Liver (tissue), 9 donors: ENCODE results near the gene PKP1. TPM values are rescaled to one million over a fixed set of nuclear protein-coding genes. Genes with fewer than 3 reads are reported as not detected.
"Not testable (repeated sequence)": the region's sequence is repeated elsewhere in the genome, so short reads cannot be mapped to it uniquely, and the experiment has no call there.

Experiments
- DNase-seq: peaks from one replicate; pipeline ENCODE4 v3.0.0-alpha.2; 2017; ENCODE audit warnings: low spot score
- H3K27ac ChIP-seq, 2 donors: one replicate each; pipeline ENCODE4 v1.7.0; 2013; ENCODE audit warnings: inconsistent platforms in 2 of 2, low read length in 2 of 2, control low read depth in 1 of 2, low read depth in 1 of 2, mild to moderate bottlenecking in 1 of 2
- H3K27me3 ChIP-seq, 4 donors: one replicate each; pipeline versions ENCODE4 v1.6.1 to v1.7.0; 2013; ENCODE audit warnings: low read length in 3 of 4, inconsistent platforms in 1 of 4, mild to moderate bottlenecking in 1 of 4, moderate library complexity in 1 of 4; ENCODE audit not compliant: control insufficient read depth in 4 of 4, insufficient read depth in 4 of 4
- H3K36me3 ChIP-seq, 4 donors: one replicate each; pipeline versions ENCODE4 v1.6.1 to v1.7.0; 2013; ENCODE audit warnings: low read length in 3 of 4, mild to moderate bottlenecking in 3 of 4, low read depth in 1 of 4, moderate library complexity in 1 of 4; ENCODE audit not compliant: control insufficient read depth in 4 of 4, insufficient read depth in 3 of 4
- H3K4me1 ChIP-seq, 4 donors: one replicate each; pipeline versions ENCODE4 v1.6.1 to v1.7.0; 2013; ENCODE audit warnings: low read length in 3 of 4, mild to moderate bottlenecking in 3 of 4, moderate library complexity in 1 of 4; ENCODE audit not compliant: control insufficient read depth in 4 of 4, insufficient read depth in 4 of 4
- H3K4me3 ChIP-seq, 3 donors: one replicate each; pipeline versions ENCODE4 v1.6.1 to v1.7.0; 2013; ENCODE audit warnings: low read length in 3 of 3, control low read depth in 1 of 3, low read depth in 1 of 3, mild to moderate bottlenecking in 1 of 3
- H3K9ac ChIP-seq, 2 donors: one replicate each; pipeline ENCODE4 v1.7.0; 2013; ENCODE audit warnings: low read length in 2 of 2, mild to moderate bottlenecking in 2 of 2, moderate library complexity in 2 of 2, control low read depth in 1 of 2, low read depth in 1 of 2
- H3K9me3 ChIP-seq, 4 donors: one replicate each; pipeline versions ENCODE4 v1.6.1 to v1.7.0; 2013; ENCODE audit warnings: low read length in 3 of 4; ENCODE audit not compliant: control insufficient read depth in 4 of 4
- EGR1 ChIP-seq, 2 donors: IDR thresholded peaks; 2 replicates each; pipeline ENCODE4 v1.6.1; 2016 to 2018; ENCODE audit warnings: antibody characterized with exemption in 2 of 2, low read depth in 2 of 2
- FOXA1 ChIP-seq: IDR thresholded peaks from 2 replicates; pipeline ENCODE4 v1.6.1; 2016; ENCODE audit warnings: antibody characterized with exemption
- FOXA2 ChIP-seq: IDR thresholded peaks from 2 replicates; pipeline ENCODE4 v1.6.1; 2016; ENCODE audit warnings: antibody characterized with exemption
- HNF4A ChIP-seq, 2 donors: conservative IDR thresholded peaks; 2 replicates each; pipeline ENCODE4 v1.6.1; 2016; ENCODE audit warnings: antibody characterized with exemption in 2 of 2, mild to moderate bottlenecking in 2 of 2
- HNF4G ChIP-seq: IDR thresholded peaks from 2 replicates; pipeline ENCODE4 v1.6.1; 2016; ENCODE audit warnings: antibody characterized with exemption
- JUND ChIP-seq, 2 donors: IDR thresholded peaks; 2 replicates each; pipeline ENCODE4 v1.6.1; 2016; ENCODE audit warnings: antibody characterized with exemption in 2 of 2
- NR2F2 ChIP-seq: IDR thresholded peaks from 2 replicates; pipeline ENCODE4 v1.6.1; 2016; ENCODE audit warnings: antibody characterized with exemption
- RAD21 ChIP-seq, 2 donors: IDR thresholded peaks; 2 replicates each; pipeline ENCODE4 v1.6.1; 2016; ENCODE audit warnings: antibody characterized with exemption in 2 of 2, mild to moderate bottlenecking in 2 of 2
- RXRA ChIP-seq, 2 donors: IDR thresholded peaks; 2 replicates each; pipeline ENCODE4 v1.6.1; 2017 to 2018; ENCODE audit warnings: antibody characterized with exemption in 2 of 2, mild to moderate bottlenecking in 1 of 2
- SP1 ChIP-seq: IDR thresholded peaks from 2 replicates; pipeline ENCODE4 v1.6.1; 2018; ENCODE audit warnings: antibody characterized with exemption, mild to moderate bottlenecking
- YY1 ChIP-seq: IDR thresholded peaks from 2 replicates; pipeline ENCODE4 v1.6.1; 2016; ENCODE audit warnings: antibody characterized with exemption, mild to moderate bottlenecking
- WGBS: extraction: QIAGEN DNeasy Blood & Tissue Kit; methylation state at CpG from one replicate; pipeline ENCODE4 v1.1.7; 2013; 5-methylcytosine and 5-hydroxymethylcytosine counted together
- polyA plus RNA-seq, 2 donors: library from polyadenylated mRNA; stranded (reverse) in 1 of 2; unstranded in 1 of 2; fragments of 200-250 nt in 1 of 2; fragments of >200 nt in 1 of 2; fragmentation: Nextera tagmentation in 1 of 2; extraction: Ambion mirVana in 1 of 2; gene quantifications; one replicate each; pipeline versions ENCODE4 v1.2.1 to v1.2.3, GENCODE V29; 2013 to 2015
- total RNA-seq, 2 donors: library from RNA; depleted of rRNA; stranded (reverse); fragments of >200 nt; gene quantifications; one replicate each; pipeline ENCODE4 v1.2.3, GENCODE V29; 2014
- TF ChIP-seq, protein P1 (sequence below): fragments of 150-350 bp; IDR thresholded peaks from 2 replicates; pipeline ENCODE4 v1.5.1; 2017; ENCODE audit warnings: improper control_type of control experiment, low read depth, low read length; ENCODE audit not compliant: missing input control
- TF ChIP-seq, protein P2 (sequence below): IDR thresholded peaks from 2 replicates; pipeline ENCODE4 v1.6.1; 2016; ENCODE audit warnings: antibody characterized with exemption
- TF ChIP-seq, protein P3 (sequence below): IDR thresholded peaks from 2 replicates; pipeline ENCODE4 v1.6.1; 2016; ENCODE audit warnings: antibody characterized with exemption
- TF ChIP-seq, protein P4 (sequence below): IDR thresholded peaks from 2 replicates; pipeline ENCODE4 v1.6.1; 2016; ENCODE audit warnings: antibody characterized with exemption, mild to moderate bottlenecking
- donor health status: healthy.
- donor health status: healthy.
- donor health status: healthy.
- donor health status: healthy.
- donor health status: healthy.

PKP1 gene, protein sequence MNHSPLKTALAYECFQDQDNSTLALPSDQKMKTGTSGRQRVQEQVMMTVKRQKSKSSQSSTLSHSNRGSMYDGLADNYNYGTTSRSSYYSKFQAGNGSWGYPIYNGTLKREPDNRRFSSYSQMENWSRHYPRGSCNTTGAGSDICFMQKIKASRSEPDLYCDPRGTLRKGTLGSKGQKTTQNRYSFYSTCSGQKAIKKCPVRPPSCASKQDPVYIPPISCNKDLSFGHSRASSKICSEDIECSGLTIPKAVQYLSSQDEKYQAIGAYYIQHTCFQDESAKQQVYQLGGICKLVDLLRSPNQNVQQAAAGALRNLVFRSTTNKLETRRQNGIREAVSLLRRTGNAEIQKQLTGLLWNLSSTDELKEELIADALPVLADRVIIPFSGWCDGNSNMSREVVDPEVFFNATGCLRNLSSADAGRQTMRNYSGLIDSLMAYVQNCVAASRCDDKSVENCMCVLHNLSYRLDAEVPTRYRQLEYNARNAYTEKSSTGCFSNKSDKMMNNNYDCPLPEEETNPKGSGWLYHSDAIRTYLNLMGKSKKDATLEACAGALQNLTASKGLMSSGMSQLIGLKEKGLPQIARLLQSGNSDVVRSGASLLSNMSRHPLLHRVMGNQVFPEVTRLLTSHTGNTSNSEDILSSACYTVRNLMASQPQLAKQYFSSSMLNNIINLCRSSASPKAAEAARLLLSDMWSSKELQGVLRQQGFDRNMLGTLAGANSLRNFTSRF
- total RNA-seq (not detected), polyA plus RNA-seq (under 1 TPM in 1 of 2 donors, not detected in 1; 0.01 TPM)

DNA sequence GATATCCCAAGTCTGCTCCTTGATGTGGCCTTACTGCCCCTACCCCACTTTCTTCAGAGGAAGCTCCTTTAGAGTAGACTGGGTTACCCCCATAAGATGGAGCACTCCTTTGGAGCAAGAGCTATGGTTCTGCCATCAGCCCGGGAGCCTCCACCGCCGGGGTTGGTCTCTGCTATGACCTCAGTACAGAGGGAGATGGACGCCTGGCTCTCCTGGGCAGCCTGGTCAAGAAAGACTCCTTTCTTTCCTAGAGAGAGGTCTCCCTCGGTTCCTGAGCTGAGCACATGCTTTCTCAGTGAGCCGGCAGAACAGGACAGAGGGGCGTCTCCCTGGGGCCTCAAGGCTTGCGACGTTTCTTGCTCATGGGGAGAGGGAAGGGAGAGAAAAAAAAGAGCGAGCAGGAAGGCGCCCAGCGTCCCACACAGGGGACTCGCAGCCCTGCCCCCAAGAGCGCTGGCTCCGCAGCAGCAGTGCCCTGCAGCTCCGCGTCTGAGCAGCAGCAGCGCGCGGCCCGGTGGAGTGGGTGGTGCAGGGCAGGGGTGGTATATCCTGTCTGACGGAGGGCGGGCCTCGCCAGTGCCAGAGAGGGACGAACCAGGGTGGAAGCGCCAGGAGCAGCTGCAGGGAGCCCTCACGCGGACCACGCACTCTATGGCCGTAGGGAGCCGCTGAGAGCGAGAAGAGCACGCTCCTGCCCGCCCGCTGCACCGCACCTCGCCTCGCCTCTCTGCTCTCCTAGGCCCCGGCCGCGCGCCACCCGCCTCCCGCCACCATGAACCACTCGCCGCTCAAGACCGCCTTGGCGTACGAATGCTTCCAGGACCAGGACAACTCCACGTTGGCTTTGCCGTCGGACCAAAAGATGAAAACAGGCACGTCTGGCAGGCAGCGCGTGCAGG, at the start of gene PKP1:
Gene PKP1, plus strand, starts transcription at position 576 of the 899 bp plus-strand sequence. Its CDS starts 197 bp downstream, at position 773.
- H3K27ac ChIP-seq: no peak within 1 kb of the TSS
- peaks cover 0 to 3% (median 1%) of the 10 kb centered on the region in 4 donors for H3K4me1 ChIP-seq
- TF ChIP-seq FOXA1 (no peak), JUND (IDR thresholded peaks at IDR 0.05) (no peak)
- H3K27me3 ChIP-seq: peaks cover 2 to 13% (median 5%) of the 10 kb centered on the region in 4 donors
- 7% methylated on average over 55 of the region's 55 CpGs for WGBS
- H3K9ac ChIP-seq: no peak within 1 kb of the TSS
- H3K9me3 ChIP-seq: no peaks in the 10 kb centered on the region
- H3K36me3 ChIP-seq: no peaks in the 10 kb centered on the region
- no peak within 1 kb of the TSS for H3K4me3 ChIP-seq
- no peak for DNase-seq

DNA sequence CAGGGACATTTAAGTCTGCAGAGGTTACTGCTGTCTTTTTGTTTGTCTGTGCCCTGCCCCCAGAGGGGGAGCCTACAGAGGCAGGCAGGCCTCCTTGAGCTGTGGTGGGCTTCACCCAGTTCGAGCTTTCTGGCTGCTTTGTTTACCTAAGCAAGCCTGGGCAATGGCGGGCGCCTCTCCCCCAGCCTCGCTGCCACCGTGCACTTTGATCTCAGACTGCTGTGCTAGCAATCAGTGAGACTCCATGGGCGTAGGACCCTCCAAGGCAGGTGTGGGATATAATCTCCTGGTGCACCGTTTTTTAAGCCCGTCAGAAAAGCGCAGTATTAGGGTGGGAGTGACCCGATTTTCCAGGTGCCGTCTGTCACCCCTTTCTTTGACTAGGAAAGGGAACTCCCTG, 43.7 kb upstream of the PKP1 start:
- not testable (repeated sequence) for DNase-seq, H3K4me3 ChIP-seq, H3K27me3 ChIP-seq, H3K36me3 ChIP-seq, H3K9ac ChIP-seq, H3K4me1 ChIP-seq, H3K9me3 ChIP-seq, H3K27ac ChIP-seq
- 73% methylated on average over 11 of the region's 11 CpGs for WGBS

DNA sequence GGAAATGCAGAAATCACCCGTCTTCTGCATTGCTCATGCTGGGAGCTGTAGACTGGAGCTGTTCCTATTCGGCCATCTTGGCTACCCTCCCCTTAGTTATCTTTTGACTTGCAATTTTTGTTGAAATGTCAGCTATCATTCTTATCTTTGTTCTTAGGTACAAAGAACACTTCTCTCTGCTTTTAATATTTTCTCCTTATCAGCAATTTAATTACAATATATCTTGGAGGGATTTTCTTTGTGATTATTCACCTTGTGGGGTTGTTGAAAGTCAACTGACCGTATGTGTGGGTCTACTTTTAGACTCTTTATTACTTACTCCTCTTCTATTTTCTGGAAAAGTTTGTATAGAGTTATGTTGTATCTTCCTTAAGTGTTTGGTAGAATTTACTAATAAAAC, 43.1 kb upstream of the PKP1 start:
- H3K36me3 ChIP-seq: no peaks in the 10 kb centered on the region
- WGBS: 89% methylated on average over 3 of the region's 3 CpGs
- no peak overlapping the region for H3K4me3 ChIP-seq
- H3K27ac ChIP-seq: no peak overlapping the region
- no peaks in the 10 kb centered on the region for H3K9me3 ChIP-seq
- peaks cover 0 to 7% (median 2%) of the 10 kb centered on the region in 4 donors for H3K27me3 ChIP-seq
- no peak for TF ChIP-seq JUND (IDR thresholded peaks at IDR 0.05)
- no peak for TF ChIP-seq YY1
- TF ChIP-seq, protein P1, sequence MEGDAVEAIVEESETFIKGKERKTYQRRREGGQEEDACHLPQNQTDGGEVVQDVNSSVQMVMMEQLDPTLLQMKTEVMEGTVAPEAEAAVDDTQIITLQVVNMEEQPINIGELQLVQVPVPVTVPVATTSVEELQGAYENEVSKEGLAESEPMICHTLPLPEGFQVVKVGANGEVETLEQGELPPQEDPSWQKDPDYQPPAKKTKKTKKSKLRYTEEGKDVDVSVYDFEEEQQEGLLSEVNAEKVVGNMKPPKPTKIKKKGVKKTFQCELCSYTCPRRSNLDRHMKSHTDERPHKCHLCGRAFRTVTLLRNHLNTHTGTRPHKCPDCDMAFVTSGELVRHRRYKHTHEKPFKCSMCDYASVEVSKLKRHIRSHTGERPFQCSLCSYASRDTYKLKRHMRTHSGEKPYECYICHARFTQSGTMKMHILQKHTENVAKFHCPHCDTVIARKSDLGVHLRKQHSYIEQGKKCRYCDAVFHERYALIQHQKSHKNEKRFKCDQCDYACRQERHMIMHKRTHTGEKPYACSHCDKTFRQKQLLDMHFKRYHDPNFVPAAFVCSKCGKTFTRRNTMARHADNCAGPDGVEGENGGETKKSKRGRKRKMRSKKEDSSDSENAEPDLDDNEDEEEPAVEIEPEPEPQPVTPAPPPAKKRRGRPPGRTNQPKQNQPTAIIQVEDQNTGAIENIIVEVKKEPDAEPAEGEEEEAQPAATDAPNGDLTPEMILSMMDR: no peak
- no peak overlapping the region for H3K9ac ChIP-seq
- H3K4me1 ChIP-seq: no peaks in the 10 kb centered on the region
- no peak for DNase-seq

DNA sequence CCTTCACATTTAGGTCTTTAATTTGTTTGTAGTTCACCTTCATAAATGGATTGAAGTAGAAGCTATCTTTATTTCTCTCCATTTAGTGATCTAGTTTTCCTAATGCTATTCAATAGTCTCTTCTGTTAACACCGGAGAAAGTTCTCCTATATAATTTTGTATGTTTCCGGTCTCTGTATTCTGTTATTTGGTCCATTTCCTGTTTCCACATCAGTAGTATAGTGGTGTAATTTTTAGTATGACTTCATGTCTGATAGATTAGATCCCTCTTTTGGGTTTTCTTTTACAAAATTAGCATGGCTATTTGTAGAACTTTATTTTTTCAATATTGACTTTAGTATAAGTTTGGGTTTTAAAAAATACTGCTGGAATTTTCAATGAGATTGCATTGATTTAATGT, 41.6 kb upstream of the PKP1 start:
- no peaks in the 10 kb centered on the region for H3K9me3 ChIP-seq
- H3K4me1 ChIP-seq: no peaks in the 10 kb centered on the region
- no peak overlapping the region for H3K9ac ChIP-seq
- no peaks in the 10 kb centered on the region for H3K36me3 ChIP-seq
- WGBS: 84% methylated on average over 2 of the region's 2 CpGs
- H3K27ac ChIP-seq: no peak overlapping the region
- peaks cover 0 to 7% (median 2%) of the 10 kb centered on the region in 4 donors for H3K27me3 ChIP-seq
- DNase-seq: no peak
- H3K4me3 ChIP-seq: no peak overlapping the region
- TF ChIP-seq, protein P2, sequence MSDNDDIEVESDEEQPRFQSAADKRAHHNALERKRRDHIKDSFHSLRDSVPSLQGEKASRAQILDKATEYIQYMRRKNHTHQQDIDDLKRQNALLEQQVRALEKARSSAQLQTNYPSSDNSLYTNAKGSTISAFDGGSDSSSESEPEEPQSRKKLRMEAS: no peak
- no peak for TF ChIP-seq HNF4G
- no peak for TF ChIP-seq EGR1 (IDR thresholded peaks at IDR 0.05; ENCODE audit: low read depth in 2 of 2)
- no peak for TF ChIP-seq NR2F2
- TF ChIP-seq HNF4A (conservative IDR thresholded peaks at IDR 0.05): no peak
- TF ChIP-seq YY1: no peak
- no peak for TF ChIP-seq SP1
- TF ChIP-seq RXRA (IDR thresholded peaks at IDR 0.05): no peak
- TF ChIP-seq FOXA2: no peak
- TF ChIP-seq, protein P3, sequence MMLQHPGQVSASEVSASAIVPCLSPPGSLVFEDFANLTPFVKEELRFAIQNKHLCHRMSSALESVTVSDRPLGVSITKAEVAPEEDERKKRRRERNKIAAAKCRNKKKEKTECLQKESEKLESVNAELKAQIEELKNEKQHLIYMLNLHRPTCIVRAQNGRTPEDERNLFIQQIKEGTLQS: no peak
- TF ChIP-seq, protein P4, sequence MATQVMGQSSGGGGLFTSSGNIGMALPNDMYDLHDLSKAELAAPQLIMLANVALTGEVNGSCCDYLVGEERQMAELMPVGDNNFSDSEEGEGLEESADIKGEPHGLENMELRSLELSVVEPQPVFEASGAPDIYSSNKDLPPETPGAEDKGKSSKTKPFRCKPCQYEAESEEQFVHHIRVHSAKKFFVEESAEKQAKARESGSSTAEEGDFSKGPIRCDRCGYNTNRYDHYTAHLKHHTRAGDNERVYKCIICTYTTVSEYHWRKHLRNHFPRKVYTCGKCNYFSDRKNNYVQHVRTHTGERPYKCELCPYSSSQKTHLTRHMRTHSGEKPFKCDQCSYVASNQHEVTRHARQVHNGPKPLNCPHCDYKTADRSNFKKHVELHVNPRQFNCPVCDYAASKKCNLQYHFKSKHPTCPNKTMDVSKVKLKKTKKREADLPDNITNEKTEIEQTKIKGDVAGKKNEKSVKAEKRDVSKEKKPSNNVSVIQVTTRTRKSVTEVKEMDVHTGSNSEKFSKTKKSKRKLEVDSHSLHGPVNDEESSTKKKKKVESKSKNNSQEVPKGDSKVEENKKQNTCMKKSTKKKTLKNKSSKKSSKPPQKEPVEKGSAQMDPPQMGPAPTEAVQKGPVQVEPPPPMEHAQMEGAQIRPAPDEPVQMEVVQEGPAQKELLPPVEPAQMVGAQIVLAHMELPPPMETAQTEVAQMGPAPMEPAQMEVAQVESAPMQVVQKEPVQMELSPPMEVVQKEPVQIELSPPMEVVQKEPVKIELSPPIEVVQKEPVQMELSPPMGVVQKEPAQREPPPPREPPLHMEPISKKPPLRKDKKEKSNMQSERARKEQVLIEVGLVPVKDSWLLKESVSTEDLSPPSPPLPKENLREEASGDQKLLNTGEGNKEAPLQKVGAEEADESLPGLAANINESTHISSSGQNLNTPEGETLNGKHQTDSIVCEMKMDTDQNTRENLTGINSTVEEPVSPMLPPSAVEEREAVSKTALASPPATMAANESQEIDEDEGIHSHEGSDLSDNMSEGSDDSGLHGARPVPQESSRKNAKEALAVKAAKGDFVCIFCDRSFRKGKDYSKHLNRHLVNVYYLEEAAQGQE: no peak
- TF ChIP-seq RAD21 (IDR thresholded peaks at IDR 0.05): no peak
